Stomach smooth muscle (tissue), 2 donors: ENCODE measurements around the gene MAP1LC3B.
A peak's percentile ranks its signal among the peaks of the same experiment; 100 is the strongest.
"Not testable (repeated sequence)": the region's sequence is repeated elsewhere in the genome, so short reads cannot be mapped to it uniquely, and the experiment has no call there.

Experiments used
- H3K27ac ChIP-seq: one replicate; pipeline ENCODE4 v1.7.0; 2013; ENCODE audit warnings: mild to moderate bottlenecking, low read length, inconsistent platforms
- H3K27me3 ChIP-seq, 2 donors: one replicate each; pipeline ENCODE4 v1.7.0; 2013; ENCODE audit warnings: low read length in 2 of 2; ENCODE audit not compliant: insufficient read depth in 2 of 2, control insufficient read depth in 1 of 2
- H3K36me3 ChIP-seq, 2 donors: one replicate each; pipeline ENCODE4 v1.7.0; 2013; ENCODE audit warnings: low read length in 2 of 2; ENCODE audit not compliant: control insufficient read depth in 2 of 2, insufficient read depth in 2 of 2
- H3K4me1 ChIP-seq: one replicate; pipeline ENCODE4 v1.7.0; 2013; ENCODE audit warnings: low read length; ENCODE audit not compliant: control insufficient read depth, insufficient read depth
- H3K4me3 ChIP-seq, 2 donors: one replicate each; pipeline ENCODE4 v1.7.0; 2013; ENCODE audit warnings: low read length in 2 of 2
- H3K9ac ChIP-seq, 2 donors: one replicate each; pipeline ENCODE4 v1.7.0; 2013; ENCODE audit warnings: low read length in 2 of 2, mild to moderate bottlenecking in 1 of 2
- H3K9me3 ChIP-seq, 2 donors: one replicate each; pipeline ENCODE4 v1.7.0; 2013; ENCODE audit warnings: low read length in 2 of 2; ENCODE audit not compliant: control insufficient read depth in 2 of 2
- donor health status: healthy.
- donor health status: Pancreatic carcinoma.

Gene MAP1LC3B

GRCh38 chr16:87383505-87384161 is 8.5 kb upstream of the MAP1LC3B start, which contains the start of gene FBXO31:
TSS of gene FBXO31 (minus strand) at chr16:87383776. CDS start at chr16:87383744, 32 bp downstream.
- peak within 1 kb of the TSS; percentile 85 for H3K27ac ChIP-seq
- peak within 1 kb of the TSS; percentile 78 to 83 for H3K4me3 ChIP-seq
- H3K27me3 ChIP-seq, result no peaks in the 10 kb centered on the region
- peaks cover 45% of the 10 kb centered on the region for H3K4me1 ChIP-seq
- H3K9ac ChIP-seq, result peak within 1 kb of the TSS; percentile 80 to 81
- H3K36me3 ChIP-seq, result no peaks in the 10 kb centered on the region
- no peaks in the 10 kb centered on the region for H3K9me3 ChIP-seq

- Histone ChIP-seq H3K4me3 (peak overlapping the region; percentile 78 to 83), H3K27ac (peak overlapping the region; percentile 85), H3K9me3 (no peaks in the 10 kb centered on the region), H3K36me3 (no peaks in the 10 kb centered on the region), H3K27me3 (no peaks in the 10 kb centered on the region), H3K4me1 (peaks cover 45% of the 10 kb centered on the region), H3K9ac (peak overlapping the region; percentile 70 to 80)
Measured at GRCh38 chr16:87384162-87384874, 7.8 kb upstream of the MAP1LC3B start.

- Histone ChIP-seq H3K4me3 (peak overlapping the region in 1 of 2 donors; percentile 83), H3K9ac (peak overlapping the region in 1 of 2 donors; percentile 70), H3K4me1 (peaks cover 42% of the 10 kb centered on the region), H3K27ac (peak overlapping the region; percentile 85)
- H3K27me3 ChIP-seq, H3K36me3 ChIP-seq, H3K9me3 ChIP-seq: not testable (repeated sequence)
Measured at GRCh38 chr16:87384875-87385167, 7.3 kb upstream of the MAP1LC3B start.

- Histone ChIP-seq H3K9ac (peak overlapping the region; percentile 1 to 68), H3K9me3 (no peaks in the 10 kb centered on the region), H3K4me1 (peaks cover 33% of the 10 kb centered on the region), H3K27me3 (no peaks in the 10 kb centered on the region), H3K27ac (peak overlapping the region; percentile 88), H3K4me3 (peak overlapping the region; percentile 1 to 59), H3K36me3 (no peaks in the 10 kb centered on the region)
Measured at GRCh38 chr16:87387942-87388817, 4.0 kb upstream of the MAP1LC3B start.

GRCh38 chr16:87388818-87389134 is 3.4 kb upstream of the MAP1LC3B start:
- no peaks in the 10 kb centered on the region for H3K27me3 ChIP-seq
- H3K4me3 ChIP-seq, result peak overlapping the region in 1 of 2 donors; percentile 59
- peak overlapping the region in 1 of 2 donors; percentile 1 for H3K9ac ChIP-seq
- H3K36me3 ChIP-seq, result no peaks in the 10 kb centered on the region
- peak overlapping the region; percentile 88 for H3K27ac ChIP-seq
- H3K9me3 ChIP-seq, result no peaks in the 10 kb centered on the region
- peaks cover 39% of the 10 kb centered on the region for H3K4me1 ChIP-seq

GRCh38 chr16:87389245-87389644 is 2.9 kb upstream of the MAP1LC3B start:
- no peak overlapping the region for H3K9ac ChIP-seq
- peak overlapping the region; percentile 37 for H3K27ac ChIP-seq
- H3K27me3 ChIP-seq, result no peaks in the 10 kb centered on the region
- H3K4me3 ChIP-seq, result no peak overlapping the region
- no peaks in the 10 kb centered on the region for H3K9me3 ChIP-seq
- peaks cover 39% of the 10 kb centered on the region for H3K4me1 ChIP-seq
- no peaks in the 10 kb centered on the region for H3K36me3 ChIP-seq

- H3K9ac ChIP-seq, H3K4me3 ChIP-seq, H3K9me3 ChIP-seq, H3K36me3 ChIP-seq, H3K27ac ChIP-seq, H3K27me3 ChIP-seq: not testable (repeated sequence)
- peaks cover 37% of the 10 kb centered on the region for H3K4me1 ChIP-seq
Measured at GRCh38 chr16:87389914-87390313, 2.2 kb upstream of the MAP1LC3B start.

GRCh38 chr16:87390641-87391323 is 1.4 kb upstream of the MAP1LC3B start:
- Histone ChIP-seq H3K9me3 (no peaks in the 10 kb centered on the region), H3K4me1 (peaks cover 42% of the 10 kb centered on the region), H3K9ac (peak overlapping the region in 1 of 2 donors; percentile 86), H3K27ac (peak overlapping the region; percentile 96), H3K4me3 (peak overlapping the region in 1 of 2 donors; percentile 90), H3K36me3 (no peaks in the 10 kb centered on the region), H3K27me3 (no peaks in the 10 kb centered on the region)

- Histone ChIP-seq H3K27me3 (no peaks in the 10 kb centered on the region), H3K27ac (peak overlapping the region; percentile 96), H3K4me1 (peaks cover 42% of the 10 kb centered on the region), H3K4me3 (peak overlapping the region; percentile 62 to 90), H3K36me3 (no peaks in the 10 kb centered on the region), H3K9me3 (no peaks in the 10 kb centered on the region), H3K9ac (peak overlapping the region; percentile 82 to 86)
Measured at GRCh38 chr16:87391324-87391949, 699 bp upstream of the MAP1LC3B start.
